Psoas muscle (tissue), 8 donors: Measurements from ENCODE around the gene CEP63. TPM values are rescaled to one million over a fixed set of nuclear protein-coding genes. Genes with fewer than 3 reads are reported as not detected.

ENCODE experiments used
- ATAC-seq, 4 donors: fragments of 200-7000 bp; cut with Tn5 transposase; one replicate each; pipeline ENCODE4 v1.9.1; 2020; ENCODE audit warnings: moderate library complexity in 3 of 4, mild to moderate bottlenecking in 2 of 4
- DNase-seq, 2 donors: peaks; one replicate each; pipeline ENCODE4 v3.0.0-alpha.2; 2020
- H3K27ac ChIP-seq: fragments of 200-600 bp; one replicate; pipeline ENCODE4 v1.8.0; 2022
- H3K27me3 ChIP-seq, 3 donors: fragments of 200-600 bp in 1 of 3; one replicate each; pipeline versions ENCODE4 v1.6.1 to v1.8.0; 2013 to 2022; ENCODE audit warnings: low read length in 2 of 3, mild to moderate bottlenecking in 2 of 3, moderate library complexity in 1 of 3; ENCODE audit not compliant: insufficient read depth in 3 of 3
- H3K36me3 ChIP-seq, 2 donors: fragments of 200-600 bp in 1 of 2; one replicate each; pipeline versions ENCODE4 v1.6.1 to v1.8.0; 2013 to 2022; ENCODE audit warnings: low read depth in 1 of 2, mild to moderate bottlenecking in 1 of 2, moderate library complexity in 1 of 2; ENCODE audit not compliant: insufficient read depth in 1 of 2
- H3K4me1 ChIP-seq: fragments of 200-600 bp; one replicate; pipeline ENCODE4 v1.8.0; 2022
- H3K4me3 ChIP-seq: fragments of 200-600 bp; one replicate; pipeline ENCODE4 v1.8.0; 2022; ENCODE audit warnings: mild to moderate bottlenecking
- H3K9me3 ChIP-seq: fragments of 200-600 bp; one replicate; pipeline ENCODE4 v1.8.0; 2022
- CTCF ChIP-seq: fragments of 200-600 bp; IDR thresholded peaks from one replicate; pipeline ENCODE4 v1.8.0; 2022; ENCODE audit warnings: antibody characterized with exemption
- WGBS, 3 donors: extraction: QIAGEN DNeasy Blood & Tissue Kit; methylation state at CpG; one replicate each; pipeline versions ENCODE4 v1.1.6 to v1.1.7; 2013; 5-methylcytosine and 5-hydroxymethylcytosine counted together
- intact Hi-C, 2 donors: fragments of 100-400 bp; cut with DNase I; formaldehyde crosslinking; loops; one replicate each; pipeline versions ENCODE4 v1.11.0 to v1.14.2; 2022
- polyA plus RNA-seq, 3 donors: library from polyadenylated mRNA; stranded (reverse); fragments of 200-250 nt; gene quantifications; one replicate each; pipeline ENCODE4 v1.2.3, GENCODE V29; 2013
- total RNA-seq, 4 donors: library from RNA; stranded (reverse); fragmentation: NEBNext Ultra II Directional in 2 of 4; extraction: Animal tissue kit (Norgen Biotek cat#: 25700) in 2 of 4; gene quantifications; one replicate each; pipeline versions ENCODE4 v1.2.1 to v1.2.4, GENCODE V29; 2021 to 2023
- donor health status: healthy with polysubstance abuse.
- donor health status: DM: no; HTN: no; CAD: no; lungs with moderate emphysema.
- donor health status: Bipolar disorder and iron deficiency.
- donor health status: healthy.
- donor health status: DM: yes; HTN: yes; CAD: no.
- donor health status: DM: no; HTN: no; CAD: no.
- donor health status: DM: no; HTN: no; CAD: no.
- donor health status: DM: yes; HTN: yes; CAD: no.

CEP63 gene
- total and polyA plus RNA-seq, 7 donors, result 26.5 to 51.3 (median 30.3) TPM

DNA sequence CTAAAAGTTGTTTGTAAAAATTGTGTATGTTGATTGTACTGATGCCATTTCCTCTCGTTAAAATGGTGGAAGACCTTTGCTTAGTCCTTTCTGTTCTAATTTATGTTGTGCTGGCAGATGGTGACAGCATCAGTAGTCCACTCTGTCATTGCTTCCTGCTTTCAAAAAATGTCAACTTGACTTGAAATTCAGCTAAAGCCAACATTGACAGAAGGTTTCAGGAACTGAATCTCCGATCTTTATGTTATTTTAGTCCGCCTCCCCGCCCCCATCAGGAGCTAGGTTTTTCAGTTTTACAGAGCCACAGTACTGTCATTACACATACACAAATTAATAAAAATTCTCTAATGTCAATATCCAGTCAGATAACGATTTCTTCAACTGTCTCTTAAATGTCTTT is 1.5 kb downstream of the CEP63 start:
- Histone ChIP-seq H3K36me3 (peaks cover 0 to 3% of the 10 kb centered on the region in 2 donors), H3K9me3 (no peaks in the 10 kb centered on the region), H3K4me3 (peak overlapping the region; percentile 93), H3K27ac (peak overlapping the region; percentile 97), H3K27me3 (no peaks in the 10 kb centered on the region), H3K4me1 (peaks cover 41% of the 10 kb centered on the region)
- intact Hi-C loops, result no loop called here
- 55 to 59% (median 58%) methylated on average over 5 of the region's 5 CpGs for WGBS, 3 donors
- no peak for TF ChIP-seq CTCF
- ATAC-seq, result no peak
- DNase-seq, result no peak

DNA sequence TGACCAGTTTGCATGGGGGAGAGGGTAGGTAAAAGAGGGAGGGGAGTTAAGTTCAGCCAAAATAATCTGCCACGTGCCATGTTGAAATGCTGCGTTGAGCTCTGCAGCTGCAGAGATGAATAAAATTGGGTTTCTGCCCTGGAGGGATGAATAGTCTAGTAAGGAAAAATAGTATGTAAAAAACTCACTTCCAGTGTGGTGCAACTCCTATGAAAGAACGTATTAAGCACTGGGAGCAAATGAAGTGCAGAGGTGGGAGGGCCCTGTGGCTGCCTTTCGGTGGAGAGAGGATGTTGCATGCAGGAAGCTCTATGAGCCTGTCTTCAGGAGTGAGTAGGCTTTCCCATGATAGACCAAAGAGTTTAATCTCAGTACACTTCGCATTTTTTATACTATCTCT is 8.6 kb downstream of the CEP63 start:
- no peaks in the 10 kb centered on the region for H3K27me3 ChIP-seq
- H3K4me3 ChIP-seq, result no peak overlapping the region
- H3K36me3 ChIP-seq, result peaks cover 0 to 2% of the 10 kb centered on the region in 2 donors
- H3K9me3 ChIP-seq, result no peaks in the 10 kb centered on the region
- DNase-seq (no peak), ATAC-seq (no peak)
- WGBS, 3 donors, result 66 to 74% (median 68%) methylated on average over 5 of the region's 5 CpGs
- no peak for TF ChIP-seq CTCF
- no peak overlapping the region for H3K27ac ChIP-seq
- intact Hi-C loops, result no loop called here
- peaks cover 12% of the 10 kb centered on the region for H3K4me1 ChIP-seq

DNA sequence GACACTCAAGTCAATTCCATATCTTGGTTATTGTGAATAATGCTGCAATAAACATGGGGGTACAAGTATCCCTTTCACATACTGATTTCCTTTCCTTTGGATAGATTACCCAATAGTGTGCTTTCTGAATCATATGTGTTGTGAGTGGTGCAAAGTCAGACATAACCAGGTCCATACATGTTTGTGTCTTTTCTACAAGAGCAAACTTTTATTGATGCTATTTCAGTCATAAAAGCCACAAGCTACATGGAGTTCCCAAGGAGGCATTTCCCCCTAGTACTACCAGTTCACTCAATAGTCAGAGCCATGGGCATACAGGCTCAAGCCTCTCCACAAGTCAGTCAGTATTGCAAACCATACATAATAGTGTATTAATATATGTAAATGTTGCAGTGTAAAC is 10.1 kb downstream of the CEP63 start:
- Histone ChIP-seq H3K4me1 (peaks cover 12% of the 10 kb centered on the region), H3K27me3 (no peaks in the 10 kb centered on the region), H3K27ac (no peak overlapping the region), H3K4me3 (no peak overlapping the region), H3K36me3 (peaks cover 0 to 2% of the 10 kb centered on the region in 2 donors), H3K9me3 (no peaks in the 10 kb centered on the region)
- DNase-seq (no peak), ATAC-seq (peak in 1 of 4 donors; percentile 18)
- TF ChIP-seq CTCF, result no peak
- intact Hi-C loops, result no loop called here

DNA sequence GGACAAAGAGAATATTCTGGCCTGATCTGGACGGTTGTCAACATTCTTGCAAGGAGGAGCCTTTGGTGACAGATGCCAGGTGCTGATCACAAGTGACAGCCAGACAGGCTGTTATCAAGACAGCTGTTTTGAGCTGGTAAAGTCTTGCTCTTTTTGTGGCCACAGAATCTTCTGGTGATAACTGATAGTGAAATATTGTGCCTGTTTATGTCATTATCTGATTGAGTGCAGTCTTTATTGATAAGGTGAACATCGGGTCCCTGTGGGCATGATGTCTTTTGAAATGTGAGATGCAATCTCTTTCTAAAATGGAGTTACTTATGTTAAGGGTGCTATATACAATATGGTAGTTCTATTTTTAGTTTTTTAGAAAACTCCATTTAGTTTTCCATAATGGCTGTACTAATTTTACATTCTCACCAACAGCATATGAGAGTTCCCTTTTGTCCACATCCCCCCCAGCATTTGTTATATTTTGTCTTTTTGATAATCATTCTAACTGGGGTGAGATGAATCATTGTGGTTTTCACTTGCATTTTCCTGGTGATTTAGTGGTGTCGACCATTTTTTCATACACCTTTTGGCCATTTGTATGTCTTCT is 10.7 kb downstream of the CEP63 start:
- DNase-seq (no peak), ATAC-seq (peak; percentile 51 to 71 (median 61))
- Histone ChIP-seq H3K27me3 (no peaks in the 10 kb centered on the region), H3K9me3 (no peaks in the 10 kb centered on the region), H3K27ac (no peak overlapping the region), H3K4me1 (peaks cover 14% of the 10 kb centered on the region), H3K36me3 (peaks cover 0 to 2% of the 10 kb centered on the region in 2 donors), H3K4me3 (no peak overlapping the region)
- WGBS, 3 donors, result 48 to 56% (median 53%) methylated on average over 3 of the region's 3 CpGs
- intact Hi-C loops, result no loop called here
- TF ChIP-seq CTCF, result no peak

GRCh38 chr3:134503266-134503665 is 17.4 kb downstream of the CEP63 start:
- Histone ChIP-seq H3K9me3 (peaks cover 8% of the 10 kb centered on the region), H3K4me3 (no peak overlapping the region), H3K4me1 (peaks cover 8% of the 10 kb centered on the region), H3K36me3 (peaks cover 0 to 14% of the 10 kb centered on the region in 2 donors), H3K27ac (no peak overlapping the region), H3K27me3 (no peaks in the 10 kb centered on the region)
- DNase-seq, result no peak
- TF ChIP-seq CTCF, result no peak
- WGBS, 3 donors, result 98 to 100% (median 100%) methylated on average over 1 of the region's 1 CpG
- intact Hi-C loops, result no loop called here
- ATAC-seq, result no peak
